Ascending aorta (tissue), 2 donors: ENCODE measurements around the gene HIGD2A. TPM values are rescaled to one million over a fixed set of nuclear protein-coding genes. Genes with fewer than 3 reads are reported as not detected.

Experiments
- DNase-seq, 2 donors: peaks; one replicate each; pipeline ENCODE4 v3.0.0-alpha.2; 2019; ENCODE audit warnings: low spot score in 2 of 2
- H3K27ac ChIP-seq, 2 donors: fragments of 200-600 bp; sonication (generic); one replicate each; pipeline ENCODE4 v1.5.1; 2016 to 2017; ENCODE audit warnings: mild to moderate bottlenecking in 1 of 2
- H3K27me3 ChIP-seq: fragments of 200-600 bp; sonication (generic); one replicate; pipeline ENCODE4 v1.5.1; 2017
- H3K36me3 ChIP-seq, 2 donors: fragments of 200-600 bp; sonication (generic); one replicate each; pipeline ENCODE4 v1.5.1; 2016
- H3K4me1 ChIP-seq, 2 donors: fragments of 200-600 bp; sonication (generic); one replicate each; pipeline ENCODE4 v1.5.1; 2016 to 2017; ENCODE audit warnings: mild to moderate bottlenecking in 1 of 2
- H3K4me3 ChIP-seq, 2 donors: fragments of 200-600 bp; sonication (generic); one replicate each; pipeline ENCODE4 v1.5.1; 2016 to 2017; ENCODE audit warnings: mild to moderate bottlenecking in 1 of 2
- H3K9me3 ChIP-seq, 2 donors: fragments of 200-600 bp; sonication (generic); one replicate each; pipeline ENCODE4 v1.5.1; 2016
- intact Hi-C: fragments of 100-400 bp; cut with DNase I; formaldehyde crosslinking; loops from one replicate; pipeline ENCODE4 v1.15.1; 2023
- total RNA-seq: library from RNA; depleted of rRNA; stranded (reverse); fragments of >200 nt; gene quantifications from one replicate; pipeline ENCODE4 v1.1.0, GENCODE V29; 2016
- TF ChIP-seq, protein P1 (sequence below), 3 experiments: fragments of 200-600 bp in 2 of 3; fragments of 450-650 bp in 1 of 3; sonication (generic) in 2 of 3; IDR thresholded peaks; one replicate each; pipeline ENCODE4 v1.5.1; 2016 to 2019; ENCODE audit warnings: antibody characterized with exemption in 3 of 3, mild to moderate bottlenecking in 1 of 3, moderate library complexity in 1 of 3

The HIGD2A gene
- total RNA-seq, 1 donor from 2014 or later: 36.7 TPM

DNA sequence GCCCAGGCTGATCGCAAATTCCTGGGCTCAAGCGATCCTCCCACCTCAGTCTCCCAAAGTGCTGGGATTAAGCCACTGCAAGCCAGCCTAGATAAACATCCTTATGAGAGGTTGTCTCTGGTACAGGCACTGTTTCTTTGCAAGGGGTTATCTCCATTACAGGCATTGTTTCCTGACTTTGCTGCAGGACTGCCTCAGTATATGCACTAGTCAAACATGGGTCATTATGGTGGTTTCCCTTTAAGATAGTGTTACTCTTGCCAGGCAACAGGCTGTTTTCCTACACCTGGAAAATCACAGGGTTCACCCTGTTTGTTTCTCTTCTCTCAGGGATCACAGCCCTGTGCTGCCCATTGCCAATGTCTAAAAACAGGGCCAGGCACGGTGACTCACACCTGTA, 35.6 kb downstream of the HIGD2A start:
- TF ChIP-seq, protein P1, sequence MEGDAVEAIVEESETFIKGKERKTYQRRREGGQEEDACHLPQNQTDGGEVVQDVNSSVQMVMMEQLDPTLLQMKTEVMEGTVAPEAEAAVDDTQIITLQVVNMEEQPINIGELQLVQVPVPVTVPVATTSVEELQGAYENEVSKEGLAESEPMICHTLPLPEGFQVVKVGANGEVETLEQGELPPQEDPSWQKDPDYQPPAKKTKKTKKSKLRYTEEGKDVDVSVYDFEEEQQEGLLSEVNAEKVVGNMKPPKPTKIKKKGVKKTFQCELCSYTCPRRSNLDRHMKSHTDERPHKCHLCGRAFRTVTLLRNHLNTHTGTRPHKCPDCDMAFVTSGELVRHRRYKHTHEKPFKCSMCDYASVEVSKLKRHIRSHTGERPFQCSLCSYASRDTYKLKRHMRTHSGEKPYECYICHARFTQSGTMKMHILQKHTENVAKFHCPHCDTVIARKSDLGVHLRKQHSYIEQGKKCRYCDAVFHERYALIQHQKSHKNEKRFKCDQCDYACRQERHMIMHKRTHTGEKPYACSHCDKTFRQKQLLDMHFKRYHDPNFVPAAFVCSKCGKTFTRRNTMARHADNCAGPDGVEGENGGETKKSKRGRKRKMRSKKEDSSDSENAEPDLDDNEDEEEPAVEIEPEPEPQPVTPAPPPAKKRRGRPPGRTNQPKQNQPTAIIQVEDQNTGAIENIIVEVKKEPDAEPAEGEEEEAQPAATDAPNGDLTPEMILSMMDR (IDR thresholded peaks at IDR 0.05): no peak
- H3K27ac ChIP-seq: peak overlapping the region; percentile 27 to 61
- H3K4me3 ChIP-seq: no peak overlapping the region
- H3K9me3 ChIP-seq: no peaks in the 10 kb centered on the region
- no peaks in the 10 kb centered on the region for H3K27me3 ChIP-seq
- H3K4me1 ChIP-seq: peaks cover 0 to 8% of the 10 kb centered on the region in 2 donors
- intact Hi-C loops: no loop called here
- DNase-seq: no peak
- H3K36me3 ChIP-seq: no peaks in the 10 kb centered on the region

DNA sequence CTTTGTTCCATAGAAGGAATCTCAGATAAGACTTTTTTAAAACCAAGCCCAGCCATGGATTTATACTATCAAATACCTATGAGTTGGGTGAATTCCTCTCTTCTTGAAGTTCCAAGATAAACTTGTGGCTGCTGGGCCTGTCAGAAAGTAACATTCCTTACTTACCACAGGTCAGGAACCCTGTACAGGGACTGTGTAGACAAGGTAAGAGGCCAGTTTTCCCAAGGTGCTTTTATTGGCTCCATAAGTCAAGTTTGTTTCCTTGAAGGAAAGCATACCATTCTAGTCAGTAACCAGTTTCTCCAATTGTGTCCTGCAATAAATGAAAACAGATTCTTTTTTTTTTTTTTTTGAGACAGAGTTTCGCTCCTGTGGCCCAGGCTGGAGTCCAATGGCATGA, 36.6 kb downstream of the HIGD2A start:
- Histone ChIP-seq H3K9me3 (no peaks in the 10 kb centered on the region), H3K27me3 (no peaks in the 10 kb centered on the region), H3K27ac (peak overlapping the region; percentile 49 to 61), H3K36me3 (no peaks in the 10 kb centered on the region), H3K4me3 (no peak overlapping the region), H3K4me1 (peaks cover 0 to 8% of the 10 kb centered on the region in 2 donors)
- TF ChIP-seq, protein P1 (IDR thresholded peaks at IDR 0.05): no peak
- no peak for DNase-seq
- intact Hi-C loops: no loop called here

DNA sequence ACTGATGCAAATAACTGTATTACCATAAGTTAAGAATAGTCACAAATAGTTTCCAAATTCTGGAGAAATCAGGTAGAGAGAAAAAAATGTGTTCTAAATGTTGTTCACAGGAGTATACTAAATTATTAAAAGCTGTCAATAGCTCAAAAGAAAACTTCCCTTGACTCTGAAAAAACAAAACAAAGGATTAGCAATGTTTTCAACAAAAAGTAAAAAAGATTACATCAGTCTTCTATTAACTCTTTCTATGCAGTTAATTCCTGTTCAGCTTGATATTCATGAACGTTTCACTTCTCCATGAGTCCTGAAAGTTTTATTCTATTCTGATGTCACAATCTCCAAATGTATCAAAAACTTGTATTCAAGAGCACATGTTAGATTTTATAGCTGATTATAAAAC, 37.2 kb downstream of the HIGD2A start:
- Histone ChIP-seq H3K36me3 (no peaks in the 10 kb centered on the region), H3K9me3 (no peaks in the 10 kb centered on the region), H3K27ac (peak overlapping the region; percentile 49 to 61), H3K4me1 (peaks cover 0 to 8% of the 10 kb centered on the region in 2 donors), H3K4me3 (no peak overlapping the region), H3K27me3 (no peaks in the 10 kb centered on the region)
- no peak for DNase-seq
- intact Hi-C loops: no loop called here
- TF ChIP-seq, protein P1 (IDR thresholded peaks at IDR 0.05): no peak

DNA sequence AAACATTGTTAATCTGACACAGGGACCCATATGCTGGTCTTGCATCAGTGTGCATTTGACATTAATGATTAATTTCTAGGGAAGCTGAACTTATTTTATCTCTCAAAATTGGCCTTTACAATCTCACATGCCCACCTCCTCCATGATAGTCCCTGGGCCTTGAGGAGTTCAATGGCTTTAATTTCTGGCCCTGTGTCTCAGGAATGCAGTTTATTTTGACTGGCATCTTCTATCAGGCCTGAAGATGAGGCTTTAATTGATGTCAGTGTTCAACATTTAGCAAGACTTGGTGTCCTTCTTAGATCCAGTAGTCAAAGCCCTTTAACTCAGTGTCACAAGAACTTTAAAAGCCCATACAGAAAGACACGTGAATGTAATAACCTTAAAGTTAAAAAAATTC, 38.3 kb downstream of the HIGD2A start:
- DNase-seq: no peak
- Histone ChIP-seq H3K27ac (no peak overlapping the region), H3K9me3 (no peaks in the 10 kb centered on the region), H3K4me1 (peaks cover 0 to 8% of the 10 kb centered on the region in 2 donors), H3K27me3 (no peaks in the 10 kb centered on the region), H3K4me3 (no peak overlapping the region), H3K36me3 (no peaks in the 10 kb centered on the region)
- intact Hi-C loops: no loop called here
- TF ChIP-seq, protein P1 (IDR thresholded peaks at IDR 0.05): no peak

DNA sequence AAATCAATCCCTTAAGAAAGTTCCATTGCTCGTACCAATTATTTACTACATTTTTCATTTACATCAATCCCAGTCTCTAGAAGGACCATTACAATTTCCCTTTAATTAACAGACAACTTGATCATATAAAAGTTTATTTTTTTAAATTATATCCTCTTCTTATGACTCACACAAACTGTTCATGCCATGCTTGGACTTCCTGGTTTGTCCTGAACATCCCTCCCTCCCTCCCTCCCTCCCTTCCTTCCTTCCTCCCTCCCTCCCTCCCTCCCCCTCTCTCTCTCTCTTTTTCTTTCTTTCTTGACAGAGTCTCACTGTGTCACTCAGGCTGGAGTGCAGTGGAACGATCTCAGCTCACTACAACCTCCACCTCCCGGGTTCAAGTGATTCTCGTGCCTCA, 39.4 kb downstream of the HIGD2A start:
- DNase-seq: no peak
- no peak overlapping the region for H3K27ac ChIP-seq
- H3K4me3 ChIP-seq: no peak overlapping the region
- intact Hi-C loops: no loop called here
- H3K9me3 ChIP-seq: no peaks in the 10 kb centered on the region
- TF ChIP-seq, protein P1 (IDR thresholded peaks at IDR 0.05): no peak
- no peaks in the 10 kb centered on the region for H3K27me3 ChIP-seq
- H3K36me3 ChIP-seq: no peaks in the 10 kb centered on the region
- peaks cover 0 to 8% of the 10 kb centered on the region in 2 donors for H3K4me1 ChIP-seq

DNA sequence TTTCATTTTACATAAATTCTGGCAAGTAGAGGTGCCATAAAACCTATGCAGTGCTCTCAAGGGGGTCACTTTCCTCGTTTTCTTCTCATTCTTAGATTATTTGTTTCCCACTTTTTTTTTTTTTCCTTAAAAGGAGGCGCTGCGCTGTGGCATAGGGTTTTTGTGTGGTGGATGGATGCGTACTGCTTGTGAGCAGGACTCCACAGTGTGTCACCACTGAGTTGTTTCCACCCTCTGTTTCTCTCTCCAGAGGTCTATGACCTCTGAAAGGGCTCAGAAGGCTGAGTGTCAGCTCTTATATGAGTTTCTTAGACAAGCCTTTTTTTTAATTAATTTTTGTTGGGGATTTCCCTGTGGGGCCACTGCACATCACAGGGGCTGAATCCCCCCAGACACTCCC, 41.4 kb downstream of the HIGD2A start:
- Histone ChIP-seq H3K36me3 (no peaks in the 10 kb centered on the region), H3K27ac (no peak overlapping the region), H3K9me3 (no peaks in the 10 kb centered on the region), H3K4me1 (peaks cover 0 to 4% of the 10 kb centered on the region in 2 donors), H3K4me3 (no peak overlapping the region), H3K27me3 (no peaks in the 10 kb centered on the region)
- TF ChIP-seq, protein P1 (IDR thresholded peaks at IDR 0.05): no peak
- intact Hi-C loops: no loop called here
- DNase-seq: no peak
